GM10266 (cell line): ENCODE results near the gene MAPKBP1.

Experiments
- DNase-seq: peaks from one replicate; pipeline ENCODE4 v3.0.0; 2012; ENCODE audit errors: extremely low spot score
- CTCF ChIP-seq: IDR thresholded peaks from 2 replicates; pipeline ENCODE4 v1.5.1; 2012; ENCODE audit warnings: mild to moderate bottlenecking, low read depth; ENCODE audit not compliant: control insufficient read depth, insufficient read depth; ENCODE audit errors: missing control alignments

The MAPKBP1 gene

GRCh38 chr15:41821831-41822230 is 47.5 kb downstream of the MAPKBP1 start:
- no peak for DNase-seq
- no peak for TF ChIP-seq CTCF

DNA sequence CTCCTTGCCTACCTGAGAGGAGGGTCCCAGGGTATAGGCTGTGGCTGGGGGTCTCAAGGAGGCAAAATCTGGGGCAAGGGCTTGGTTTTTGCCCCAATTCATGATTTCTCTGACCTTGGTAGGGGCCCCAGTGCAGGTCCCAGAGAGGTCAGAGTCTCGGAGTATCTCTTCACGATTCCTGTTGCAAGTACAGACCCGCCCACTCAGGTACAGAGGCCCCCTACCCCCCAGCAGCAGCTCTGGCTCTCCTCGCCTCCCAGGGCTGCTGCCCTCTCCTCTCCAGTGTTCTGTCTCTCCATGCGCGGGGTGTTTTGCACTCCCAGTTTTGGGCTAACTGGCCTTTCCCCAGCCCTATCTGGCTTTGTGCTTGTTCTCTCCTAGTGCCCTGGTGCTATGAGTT is 48.2 kb downstream of the MAPKBP1 start:
- no peak for TF ChIP-seq CTCF
- no peak for DNase-seq

DNA sequence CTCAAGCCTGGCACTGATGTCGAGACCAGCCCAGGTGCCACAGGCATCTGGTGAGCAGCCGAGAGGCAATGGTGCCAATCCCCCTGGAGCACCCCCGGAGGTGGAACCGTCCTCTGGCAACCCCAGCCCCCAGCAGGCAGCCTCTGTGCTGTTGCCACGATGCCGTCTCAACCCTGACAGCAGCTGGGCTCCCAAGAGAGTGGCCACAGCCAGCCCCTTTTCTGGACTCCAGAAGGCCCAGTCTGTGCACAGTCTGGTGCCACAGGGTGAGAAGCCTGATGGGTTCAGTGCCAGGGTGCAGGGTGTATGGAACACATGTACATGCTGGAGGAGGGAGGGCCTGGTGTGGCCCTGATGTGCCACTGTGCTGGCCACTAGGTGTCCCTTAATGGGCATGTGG is 48.7 kb downstream of the MAPKBP1 start:
- no peak for TF ChIP-seq CTCF
- DNase-seq, result no peak

DNA sequence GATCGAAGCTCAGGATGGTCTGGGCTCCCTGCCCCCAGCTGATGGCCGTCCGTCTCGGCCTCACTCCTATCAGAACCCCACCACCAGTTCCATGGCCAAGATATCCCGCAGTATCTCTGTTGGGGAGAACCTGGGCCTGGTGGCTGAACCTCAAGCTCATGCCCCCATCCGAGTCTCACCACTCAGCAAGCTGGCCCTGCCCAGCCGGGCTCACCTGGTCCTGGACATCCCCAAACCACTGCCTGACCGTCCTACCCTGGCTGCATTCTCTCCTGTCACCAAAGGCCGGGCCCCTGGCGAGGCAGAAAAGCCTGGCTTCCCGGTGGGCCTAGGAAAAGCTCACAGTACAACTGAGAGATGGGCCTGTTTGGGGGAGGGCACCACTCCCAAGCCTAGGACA is 49.2 kb downstream of the MAPKBP1 start:
- no peak for DNase-seq
- no peak for TF ChIP-seq CTCF

GRCh38 chr15:41824062-41824745 is 49.9 kb downstream of the MAPKBP1 start:
- no peak for TF ChIP-seq CTCF
- no peak for DNase-seq

- DNase-seq, result no peak
- TF ChIP-seq CTCF, result no peak
Observed at GRCh38 chr15:41825145-41825544, 50.9 kb downstream of the MAPKBP1 start.

- DNase-seq, result no peak
- no peak for TF ChIP-seq CTCF
Observed at GRCh38 chr15:41825572-41826535, 51.6 kb downstream of the MAPKBP1 start.
